ENCODE data around the gene LAMP1.
"Not testable (repeated sequence)": the region's sequence is repeated elsewhere in the genome, so short reads cannot be mapped to it uniquely, and the experiment has no call there.

LAMP1 gene

GRCh38 chr13:113327391-113327765 is 30.3 kb downstream of the LAMP1 start:
- no peaks in the 10 kb centered on the region for H3K27me3 ChIP-seq (ENCODE audit: low read depth)
- DNase-seq (ENCODE audit: low spot score in 2 of 2) = no peak
- H3K9me3 ChIP-seq = no peaks in the 10 kb centered on the region
- H3K4me1 ChIP-seq = no peaks in the 10 kb centered on the region
- H3K36me3 ChIP-seq (replicated peaks) = peaks cover 18% of the 10 kb centered on the region
- in situ Hi-C loops (cut with MboI; ENCODE audit: low sequenced_read_pairs) = no loop called here
- no peak overlapping the region for H3K4me3 ChIP-seq

- in situ Hi-C loops (cut with MboI; ENCODE audit: low sequenced_read_pairs) = no loop called here
- H3K4me1 ChIP-seq = no peaks in the 10 kb centered on the region
These were observed 30.9 kb downstream of the LAMP1 start for GRCh38 chr13:113327766-113328471.

GRCh38 chr13:113328851-113329250 is 31.8 kb downstream of the LAMP1 start:
- peaks cover 8% of the 10 kb centered on the region for H3K36me3 ChIP-seq (replicated peaks)
- no peaks in the 10 kb centered on the region for H3K9me3 ChIP-seq
- no peak for DNase-seq (ENCODE audit: low spot score in 2 of 2)
- H3K4me1 ChIP-seq = no peaks in the 10 kb centered on the region
- in situ Hi-C loops (cut with MboI; ENCODE audit: low sequenced_read_pairs) = no loop called here
- no peaks in the 10 kb centered on the region for H3K27me3 ChIP-seq (ENCODE audit: low read depth)
- H3K4me3 ChIP-seq = no peak overlapping the region

More at GRCh38 chr13:113327766-113328471, 30.9 kb downstream of the LAMP1 start:
- Histone ChIP-seq H3K4me3 (no peak overlapping the region), H3K27me3 (ENCODE audit: low read depth) (no peaks in the 10 kb centered on the region), H3K9me3 (no peaks in the 10 kb centered on the region), H3K36me3 (replicated peaks) (peaks cover 17% of the 10 kb centered on the region)
- DNase-seq (ENCODE audit: low spot score in 2 of 2) = no peak

GRCh38 chr13:113329656-113330312 is 32.7 kb downstream of the LAMP1 start:
- Histone ChIP-seq H3K36me3 (replicated peaks) (no peaks in the 10 kb centered on the region; the same call in 1 of the 2 replicates), H3K4me1 (no peaks in the 10 kb centered on the region), H3K9me3 (no peaks in the 10 kb centered on the region), H3K4me3 (no peak overlapping the region), H3K27me3 (ENCODE audit: low read depth) (no peaks in the 10 kb centered on the region)
- no peak for DNase-seq (ENCODE audit: low spot score in 2 of 2)
- in situ Hi-C loops (cut with MboI; ENCODE audit: low sequenced_read_pairs) = no loop called here

GRCh38 chr13:113332615-113333014 is 35.6 kb downstream of the LAMP1 start:
- Histone ChIP-seq H3K4me3 (no peak overlapping the region), H3K36me3 (replicated peaks) (no peaks in the 10 kb centered on the region; the same call in 1 of the 2 replicates), H3K27me3 (ENCODE audit: low read depth) (no peaks in the 10 kb centered on the region), H3K9me3 (no peaks in the 10 kb centered on the region), H3K4me1 (no peaks in the 10 kb centered on the region)
- DNase-seq (ENCODE audit: low spot score in 2 of 2) = no peak
- in situ Hi-C loops (cut with MboI; ENCODE audit: low sequenced_read_pairs) = no loop called here

GRCh38 chr13:113333076-113333475 is 36.0 kb downstream of the LAMP1 start:
- DNase-seq (ENCODE audit: low spot score in 2 of 2) = no peak
- Histone ChIP-seq H3K36me3 (replicated peaks) (no peaks in the 10 kb centered on the region; the same call in 1 of the 2 replicates), H3K9me3 (no peaks in the 10 kb centered on the region), H3K4me3 (no peak overlapping the region), H3K27me3 (ENCODE audit: low read depth) (no peaks in the 10 kb centered on the region), H3K4me1 (no peaks in the 10 kb centered on the region)
- in situ Hi-C loops (cut with MboI; ENCODE audit: low sequenced_read_pairs) = no loop called here

GRCh38 chr13:113337556-113337955 is 40.5 kb downstream of the LAMP1 start:
- no peaks in the 10 kb centered on the region for H3K9me3 ChIP-seq
- no peaks in the 10 kb centered on the region for H3K4me1 ChIP-seq
- no peak overlapping the region for H3K4me3 ChIP-seq
- no peaks in the 10 kb centered on the region for H3K27me3 ChIP-seq (ENCODE audit: low read depth)
- H3K36me3 ChIP-seq (replicated peaks) = no peaks in the 10 kb centered on the region; the same call in 1 of the 2 replicates
- in situ Hi-C loops (cut with MboI; ENCODE audit: low sequenced_read_pairs) = no loop called here
- DNase-seq (ENCODE audit: low spot score in 2 of 2) = no peak

- H3K36me3 ChIP-seq (replicated peaks) = no peaks in the 10 kb centered on the region; the same call in 1 of the 2 replicates
- H3K4me3 ChIP-seq = no peak overlapping the region
- in situ Hi-C loops (cut with MboI; ENCODE audit: low sequenced_read_pairs) = no loop called here
- DNase-seq (ENCODE audit: low spot score in 2 of 2) = no peak
- H3K9me3 ChIP-seq = no peaks in the 10 kb centered on the region
- no peaks in the 10 kb centered on the region for H3K27me3 ChIP-seq (ENCODE audit: low read depth)
- no peaks in the 10 kb centered on the region for H3K4me1 ChIP-seq
These were observed 40.9 kb downstream of the LAMP1 start for GRCh38 chr13:113337976-113338375.

GRCh38 chr13:113338451-113338850 is 41.4 kb downstream of the LAMP1 start:
- H3K27me3 ChIP-seq (ENCODE audit: low read depth) = no peaks in the 10 kb centered on the region
- no peak overlapping the region for H3K4me3 ChIP-seq
- DNase-seq (ENCODE audit: low spot score in 2 of 2) = no peak
- H3K9me3 ChIP-seq = no peaks in the 10 kb centered on the region
- in situ Hi-C loops (cut with MboI; ENCODE audit: low sequenced_read_pairs) = no loop called here
- H3K36me3 ChIP-seq (replicated peaks) = no peaks in the 10 kb centered on the region; the same call in 1 of the 2 replicates
- H3K4me1 ChIP-seq = no peaks in the 10 kb centered on the region

GRCh38 chr13:113342820-113343691 is 46.0 kb downstream of the LAMP1 start:
- in situ Hi-C loops (cut with MboI; ENCODE audit: low sequenced_read_pairs) = no loop called here
- DNase-seq (ENCODE audit: low spot score in 2 of 2) = no peak
- H3K4me3 ChIP-seq = no peak overlapping the region
- H3K4me1 ChIP-seq = no peaks in the 10 kb centered on the region
- H3K9me3 ChIP-seq = no peaks in the 10 kb centered on the region; the same call in 1 of the 2 replicates
- no peaks in the 10 kb centered on the region for H3K27me3 ChIP-seq (ENCODE audit: low read depth)
- H3K36me3 ChIP-seq (replicated peaks) = peaks cover 1% of the 10 kb centered on the region; the same call in 1 of the 2 replicates

- no peak for DNase-seq (ENCODE audit: low spot score in 2 of 2)
- Histone ChIP-seq H3K9me3 (no peaks in the 10 kb centered on the region; the same call in 1 of the 2 replicates), H3K4me3 (no peak overlapping the region), H3K36me3 (replicated peaks) (peaks cover 5% of the 10 kb centered on the region), H3K27me3 (ENCODE audit: low read depth) (no peaks in the 10 kb centered on the region), H3K4me1 (no peaks in the 10 kb centered on the region)
- in situ Hi-C loops (cut with MboI; ENCODE audit: low sequenced_read_pairs) = no loop called here
These were observed 46.6 kb downstream of the LAMP1 start for GRCh38 chr13:113343692-113343968.

- Histone ChIP-seq H3K36me3 (replicated peaks) (peaks cover 16% of the 10 kb centered on the region), H3K9me3 (no peaks in the 10 kb centered on the region; the same call in 1 of the 2 replicates), H3K27me3 (ENCODE audit: low read depth) (no peaks in the 10 kb centered on the region), H3K4me1 (no peaks in the 10 kb centered on the region), H3K4me3 (no peak overlapping the region)
- in situ Hi-C loops (cut with MboI; ENCODE audit: low sequenced_read_pairs) = no loop called here
- no peak for DNase-seq (ENCODE audit: low spot score in 2 of 2)
These were observed 48.4 kb downstream of the LAMP1 start for GRCh38 chr13:113345486-113345885.

GRCh38 chr13:113347736-113348225 is 50.7 kb downstream of the LAMP1 start:
- DNase-seq (ENCODE audit: low spot score in 2 of 2); H3K9me3 ChIP-seq; H3K4me3 ChIP-seq; H3K4me1 ChIP-seq; in situ Hi-C loops (cut with MboI; ENCODE audit: low sequenced_read_pairs); H3K27me3 ChIP-seq (ENCODE audit: low read depth): not testable (repeated sequence)
- H3K36me3 ChIP-seq (replicated peaks) = peaks cover 19% of the 10 kb centered on the region

GRCh38 chr13:113348591-113348990 is 51.6 kb downstream of the LAMP1 start:
- Histone ChIP-seq H3K36me3 (replicated peaks) (peaks cover 19% of the 10 kb centered on the region), H3K27me3 (ENCODE audit: low read depth) (no peaks in the 10 kb centered on the region), H3K4me1 (no peaks in the 10 kb centered on the region), H3K9me3 (no peaks in the 10 kb centered on the region; the same call in 1 of the 2 replicates), H3K4me3 (no peak overlapping the region)
- in situ Hi-C loops (cut with MboI; ENCODE audit: low sequenced_read_pairs) = no loop called here
- DNase-seq (ENCODE audit: low spot score in 2 of 2) = no peak

All from HAP-1 (cell line).